Lower leg skin (tissue), 4 donors: ENCODE results near the gene FANCC. TPM values are rescaled to one million over a fixed set of nuclear protein-coding genes. Genes with fewer than 3 reads are reported as not detected.

Experiments
- DNase-seq, 2 donors: peaks; one replicate each; pipeline ENCODE4 v3.0.0-alpha.2; 2019; ENCODE audit warnings: low spot score in 2 of 2
- H3K4me3 ChIP-seq: fragments of 200-600 bp; sonication (generic); 2 replicates; pipeline ENCODE4 v1.5.1; 2017; ENCODE audit warnings: mild to moderate bottlenecking, low read depth; ENCODE audit not compliant: poor library complexity, severe bottlenecking
- POLR2A ChIP-seq, 2 donors: fragments of 450-650 bp; IDR thresholded peaks; one replicate each; pipeline ENCODE4 v1.6.1; 2016 to 2017; ENCODE audit warnings: antibody characterized with exemption in 2 of 2, mild to moderate bottlenecking in 1 of 2, moderate library complexity in 1 of 2
- WGBS, 2 donors: methylation state at CpG; one replicate each; pipeline ENCODE4 v1.1.5; 2018; 5-methylcytosine and 5-hydroxymethylcytosine counted together
- intact Hi-C: fragments of 100-400 bp; cut with DNase I; formaldehyde crosslinking; loops from one replicate; pipeline ENCODE4 v1.15.0; 2023; ENCODE audit warnings: low total_unique reads
- total RNA-seq, 4 donors: library from RNA; depleted of rRNA; stranded (reverse); fragments of >200 nt; gene quantifications; one replicate each; pipeline ENCODE4 v1.1.0, GENCODE V29; 2016
- TF ChIP-seq, protein P1 (sequence below), 3 donors: fragments of 450-650 bp; IDR thresholded peaks; one replicate each; pipeline ENCODE4 v1.5.1; 2016; ENCODE audit warnings: antibody characterized with exemption in 3 of 3, mild to moderate bottlenecking in 3 of 3, moderate library complexity in 2 of 3

FANCC gene
- total RNA-seq, 4 donors from 2014 or later = 6.7 to 10.2 (median 8.1) TPM

- intact Hi-C loops = no loop called here
- 74 to 83% methylated on average over 4 of the region's 4 CpGs for WGBS, 2 donors
- TF ChIP-seq, protein P1, sequence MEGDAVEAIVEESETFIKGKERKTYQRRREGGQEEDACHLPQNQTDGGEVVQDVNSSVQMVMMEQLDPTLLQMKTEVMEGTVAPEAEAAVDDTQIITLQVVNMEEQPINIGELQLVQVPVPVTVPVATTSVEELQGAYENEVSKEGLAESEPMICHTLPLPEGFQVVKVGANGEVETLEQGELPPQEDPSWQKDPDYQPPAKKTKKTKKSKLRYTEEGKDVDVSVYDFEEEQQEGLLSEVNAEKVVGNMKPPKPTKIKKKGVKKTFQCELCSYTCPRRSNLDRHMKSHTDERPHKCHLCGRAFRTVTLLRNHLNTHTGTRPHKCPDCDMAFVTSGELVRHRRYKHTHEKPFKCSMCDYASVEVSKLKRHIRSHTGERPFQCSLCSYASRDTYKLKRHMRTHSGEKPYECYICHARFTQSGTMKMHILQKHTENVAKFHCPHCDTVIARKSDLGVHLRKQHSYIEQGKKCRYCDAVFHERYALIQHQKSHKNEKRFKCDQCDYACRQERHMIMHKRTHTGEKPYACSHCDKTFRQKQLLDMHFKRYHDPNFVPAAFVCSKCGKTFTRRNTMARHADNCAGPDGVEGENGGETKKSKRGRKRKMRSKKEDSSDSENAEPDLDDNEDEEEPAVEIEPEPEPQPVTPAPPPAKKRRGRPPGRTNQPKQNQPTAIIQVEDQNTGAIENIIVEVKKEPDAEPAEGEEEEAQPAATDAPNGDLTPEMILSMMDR (IDR thresholded peaks at IDR 0.05) = no peak
- TF ChIP-seq POLR2A (IDR thresholded peaks at IDR 0.05) = no peak
- DNase-seq = no peak
- H3K4me3 ChIP-seq = no peak overlapping the region
These were observed 28.5 kb upstream of the FANCC start for GRCh38 chr9:95346021-95346420.

DNA sequence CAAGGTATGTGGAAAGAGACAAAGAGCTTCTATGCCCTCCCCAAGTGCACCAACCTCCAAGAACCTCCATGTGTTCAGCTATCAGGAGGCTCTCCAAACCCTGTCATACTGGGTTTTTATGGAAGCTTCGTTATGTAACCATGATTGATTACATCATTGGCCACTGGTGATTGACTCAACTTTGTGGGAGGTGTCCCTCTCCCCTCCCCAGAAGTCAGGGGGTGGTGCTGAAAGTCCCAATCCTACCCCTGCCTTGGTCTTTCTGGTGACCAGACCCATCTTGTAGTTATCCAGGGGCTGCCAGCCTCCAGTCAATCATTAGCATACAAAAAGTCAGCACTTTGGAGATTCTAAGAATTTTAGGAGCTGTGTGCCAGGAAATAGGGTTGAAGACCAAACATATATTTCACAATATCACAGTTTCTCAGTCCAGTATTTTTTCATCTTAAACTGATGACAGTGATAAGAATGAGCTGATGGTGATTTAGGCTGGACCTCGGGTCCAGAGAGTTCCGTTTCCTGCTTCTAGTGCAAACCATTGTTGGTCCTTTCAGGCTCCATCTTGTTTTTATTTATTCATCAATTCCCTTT is 27.3 kb upstream of the FANCC start:
- intact Hi-C loops = no loop called here
- no peak for TF ChIP-seq POLR2A (IDR thresholded peaks at IDR 0.05)
- TF ChIP-seq, protein P1 (IDR thresholded peaks at IDR 0.05) = no peak
- no peak for DNase-seq
- 75 to 81% methylated on average over 3 of the region's 3 CpGs for WGBS, 2 donors
- H3K4me3 ChIP-seq = no peak overlapping the region

DNA sequence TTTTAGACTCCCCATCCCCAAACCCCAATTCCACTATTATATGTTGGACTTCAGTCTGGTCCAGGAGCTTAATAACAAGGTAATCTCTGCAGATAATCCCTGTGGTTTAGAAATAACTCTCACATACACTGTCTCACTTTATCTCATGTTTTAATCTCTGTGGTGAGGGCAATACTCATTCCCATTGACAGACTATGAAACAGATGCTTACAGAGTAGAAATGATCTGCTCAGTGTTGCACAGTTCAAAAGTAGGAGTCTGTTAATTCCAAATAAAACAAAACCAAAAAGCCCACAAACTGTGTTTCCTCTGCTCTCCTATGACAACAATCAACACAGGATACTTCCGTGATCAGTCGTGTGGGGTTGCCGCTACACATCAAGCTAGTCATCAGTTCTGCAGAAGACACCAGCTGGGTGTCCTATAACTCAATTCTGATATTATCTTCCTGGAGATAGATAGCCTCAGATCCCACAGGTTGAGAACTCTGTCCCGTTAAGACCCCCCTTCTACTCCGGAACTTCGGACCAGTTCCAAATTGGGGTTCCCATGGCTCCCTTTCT is 26.3 kb upstream of the FANCC start:
- DNase-seq = no peak
- intact Hi-C loops = no loop called here
- no peak overlapping the region for H3K4me3 ChIP-seq
- TF ChIP-seq POLR2A (IDR thresholded peaks at IDR 0.05) = no peak
- TF ChIP-seq, protein P1 (IDR thresholded peaks at IDR 0.05) = no peak
- 88 to 92% methylated on average over 6 of the region's 6 CpGs for WGBS, 2 donors

DNA sequence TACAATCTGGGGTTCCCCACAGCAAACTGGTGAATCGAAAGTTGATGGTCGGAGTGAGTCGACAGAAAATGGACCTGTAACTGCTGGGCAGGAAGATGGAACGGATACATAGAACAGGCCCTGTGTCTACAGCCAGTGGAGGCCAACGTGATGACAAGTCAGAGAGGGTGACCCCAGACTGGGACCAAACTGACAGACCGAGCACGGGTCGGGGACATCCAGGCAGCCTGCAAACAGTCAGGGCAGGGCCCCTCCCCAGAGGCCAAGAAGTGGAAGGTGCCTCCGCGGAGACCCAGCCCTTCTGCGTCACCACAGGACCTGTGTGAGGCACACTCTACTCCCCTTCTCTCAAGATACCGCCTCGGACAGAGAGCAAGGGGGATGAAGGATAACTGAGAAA is 25.1 kb upstream of the FANCC start:
- DNase-seq = no peak
- 92 to 93% methylated on average over 12 to 13 of the region's 13 CpGs for WGBS, 2 donors
- H3K4me3 ChIP-seq = no peak overlapping the region
- TF ChIP-seq, protein P1 (IDR thresholded peaks at IDR 0.05) = no peak
- TF ChIP-seq POLR2A (IDR thresholded peaks at IDR 0.05) = no peak
- intact Hi-C loops = no loop called here

DNA sequence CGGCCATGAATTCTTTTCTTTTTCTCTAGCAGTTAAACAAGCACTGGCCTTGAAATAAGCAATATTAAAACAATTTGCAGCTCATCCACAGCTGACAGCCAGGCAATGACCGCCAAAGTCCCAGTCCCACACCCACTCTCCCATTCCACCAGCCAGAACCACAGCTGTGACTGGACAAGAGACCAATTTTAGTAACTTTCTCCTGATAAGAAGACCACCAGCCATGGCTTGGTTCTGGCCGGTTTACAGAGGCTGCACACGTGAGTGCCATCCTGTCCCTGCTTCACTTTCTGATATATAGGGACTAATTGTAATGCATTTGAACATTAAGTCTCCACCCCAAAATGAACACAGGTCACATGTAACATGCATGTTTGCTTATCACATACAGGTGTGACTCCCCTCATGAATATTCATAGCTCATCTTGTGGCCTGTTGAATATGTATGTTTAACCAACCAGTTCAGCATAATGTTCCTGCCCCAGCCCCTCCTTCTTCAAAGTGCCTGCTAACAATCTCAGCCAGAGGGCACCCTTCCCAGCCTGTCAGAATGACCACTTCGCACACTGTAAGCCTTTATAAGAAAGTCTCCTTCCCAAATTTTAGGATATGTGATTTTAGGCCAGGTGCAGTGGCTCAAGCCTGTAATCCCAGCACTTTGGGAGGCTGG is 23.9 kb upstream of the FANCC start:
- 56 to 65% methylated on average over 5 of the region's 5 CpGs for WGBS, 2 donors
- no peak overlapping the region for H3K4me3 ChIP-seq
- no peak for DNase-seq
- TF ChIP-seq POLR2A (IDR thresholded peaks at IDR 0.05) = no peak
- TF ChIP-seq, protein P1 (IDR thresholded peaks at IDR 0.05) = no peak
- intact Hi-C loops = no loop called here
